Lower lobe of right lung (tissue), 2 donors: ENCODE results near the gene SLCO4A1. TPM values are rescaled to one million over a fixed set of nuclear protein-coding genes. Genes with fewer than 3 reads are reported as not detected.

Source experiments
- ATAC-seq, 2 donors: fragments of 200-7000 bp; cut with Tn5 transposase; one replicate each; pipeline ENCODE4 v1.9.1; 2020 to 2022; ENCODE audit warnings: mild to moderate bottlenecking in 2 of 2, moderate library complexity in 2 of 2
- DNase-seq: peaks from one replicate; pipeline ENCODE4 v3.0.0-alpha.2; 2020
- H3K27ac ChIP-seq: fragments of 200-600 bp; one replicate; pipeline ENCODE4 v1.8.0; 2022
- H3K27me3 ChIP-seq: fragments of 200-600 bp; one replicate; pipeline ENCODE4 v1.8.0; 2022; ENCODE audit warnings: low read depth
- H3K36me3 ChIP-seq: fragments of 200-600 bp; one replicate; pipeline ENCODE4 v1.8.0; 2022; ENCODE audit warnings: mild to moderate bottlenecking
- H3K4me1 ChIP-seq: fragments of 200-600 bp; one replicate; pipeline ENCODE4 v1.8.0; 2022
- H3K4me3 ChIP-seq: fragments of 200-600 bp; one replicate; pipeline ENCODE4 v1.8.0; 2022; ENCODE audit warnings: mild to moderate bottlenecking
- H3K9me3 ChIP-seq: fragments of 200-600 bp; one replicate; pipeline ENCODE4 v1.8.0; 2022
- intact Hi-C: fragments of 100-400 bp; cut with DNase I; formaldehyde crosslinking; loops from one replicate; pipeline ENCODE4 v1.11.0; 2022
- total RNA-seq: library from RNA; stranded (reverse); fragmentation: NEBNext Ultra II Directional; extraction: Animal tissue kit (Norgen Biotek cat#: 25700); gene quantifications from one replicate; pipeline ENCODE4 v1.2.1, GENCODE V29; 2021
- TF ChIP-seq, protein P1 (sequence below): fragments of 200-600 bp; IDR thresholded peaks from one replicate; pipeline ENCODE4 v1.8.0; 2022; ENCODE audit warnings: antibody characterized with exemption, mild to moderate bottlenecking
- donor health status: DM: no; HTN: yes; CAD: no; lungs with severe emphysema.

The SLCO4A1 gene
- total RNA-seq, 1 donor from 2014 or later = 72.4 TPM

DNA sequence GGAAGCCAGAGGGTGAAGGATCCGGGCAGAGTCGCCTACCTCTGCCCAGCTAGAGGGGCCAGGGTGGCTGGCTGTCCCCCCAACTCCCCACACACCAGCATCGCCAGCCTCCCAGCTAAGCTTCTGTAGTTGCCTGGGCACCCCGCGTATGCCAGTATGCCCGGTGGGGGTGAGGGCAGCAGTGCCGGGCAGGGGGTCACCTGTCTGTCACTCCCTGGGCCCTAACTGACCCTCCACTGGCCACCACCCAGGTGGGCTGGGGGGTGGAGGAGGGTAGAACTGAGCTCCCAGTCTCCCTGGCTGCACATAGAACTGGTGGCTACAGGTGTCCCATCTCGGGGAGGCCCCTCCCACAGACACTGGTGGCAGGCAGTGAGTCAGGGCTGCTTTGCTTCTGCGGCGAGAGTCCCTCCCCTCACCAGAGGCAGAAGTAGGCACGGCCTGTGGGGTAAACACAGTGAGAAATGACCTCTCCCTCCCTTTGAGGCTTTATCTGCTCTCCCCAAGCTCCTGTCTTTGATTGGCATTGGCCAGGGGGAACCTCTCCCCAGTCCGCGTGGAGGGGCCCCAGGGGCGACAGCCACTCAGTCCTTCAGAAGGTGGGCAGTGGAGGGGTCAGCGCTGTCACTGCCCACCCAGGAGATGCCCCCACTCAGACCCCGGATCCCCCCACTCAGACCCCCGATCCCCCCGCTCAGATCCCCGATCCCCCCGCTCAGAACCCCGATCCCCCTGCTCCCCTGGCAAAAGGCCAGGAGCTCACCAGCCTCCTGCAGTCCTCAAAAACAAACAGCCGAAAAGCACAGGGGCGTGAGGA lies 68.8 kb downstream of the SLCO4A1 start:
- Histone ChIP-seq H3K36me3 (no peaks in the 10 kb centered on the region), H3K9me3 (no peaks in the 10 kb centered on the region), H3K27ac (no peak overlapping the region), H3K4me3 (no peak overlapping the region), H3K4me1 (no peaks in the 10 kb centered on the region), H3K27me3 (peaks cover 82% of the 10 kb centered on the region)
- DNase-seq (no peak), ATAC-seq (no peak)
- intact Hi-C loops = no loop called here
- TF ChIP-seq, protein P1, sequence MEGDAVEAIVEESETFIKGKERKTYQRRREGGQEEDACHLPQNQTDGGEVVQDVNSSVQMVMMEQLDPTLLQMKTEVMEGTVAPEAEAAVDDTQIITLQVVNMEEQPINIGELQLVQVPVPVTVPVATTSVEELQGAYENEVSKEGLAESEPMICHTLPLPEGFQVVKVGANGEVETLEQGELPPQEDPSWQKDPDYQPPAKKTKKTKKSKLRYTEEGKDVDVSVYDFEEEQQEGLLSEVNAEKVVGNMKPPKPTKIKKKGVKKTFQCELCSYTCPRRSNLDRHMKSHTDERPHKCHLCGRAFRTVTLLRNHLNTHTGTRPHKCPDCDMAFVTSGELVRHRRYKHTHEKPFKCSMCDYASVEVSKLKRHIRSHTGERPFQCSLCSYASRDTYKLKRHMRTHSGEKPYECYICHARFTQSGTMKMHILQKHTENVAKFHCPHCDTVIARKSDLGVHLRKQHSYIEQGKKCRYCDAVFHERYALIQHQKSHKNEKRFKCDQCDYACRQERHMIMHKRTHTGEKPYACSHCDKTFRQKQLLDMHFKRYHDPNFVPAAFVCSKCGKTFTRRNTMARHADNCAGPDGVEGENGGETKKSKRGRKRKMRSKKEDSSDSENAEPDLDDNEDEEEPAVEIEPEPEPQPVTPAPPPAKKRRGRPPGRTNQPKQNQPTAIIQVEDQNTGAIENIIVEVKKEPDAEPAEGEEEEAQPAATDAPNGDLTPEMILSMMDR = no peak

DNA sequence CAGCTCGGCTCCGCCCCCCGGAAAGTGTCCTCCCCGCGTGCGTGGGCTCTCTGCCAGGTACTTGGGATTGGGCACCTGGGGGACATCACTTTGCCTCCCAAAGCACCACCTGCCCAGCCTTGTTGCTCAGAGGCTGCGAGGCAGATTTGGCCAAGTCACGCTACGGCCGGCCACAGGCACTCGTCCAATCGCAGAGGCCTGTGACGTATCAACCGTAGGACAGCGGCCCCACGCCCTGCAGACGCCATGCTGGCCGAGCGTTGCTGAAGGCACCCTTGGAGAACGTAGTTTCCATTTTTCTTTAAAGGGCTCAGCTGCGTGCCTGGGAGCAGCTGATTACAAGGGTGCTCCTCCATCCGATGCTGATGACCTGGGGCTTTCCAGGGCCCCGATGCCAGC lies 69.4 kb downstream of the SLCO4A1 start:
- no peak for ATAC-seq

DNA sequence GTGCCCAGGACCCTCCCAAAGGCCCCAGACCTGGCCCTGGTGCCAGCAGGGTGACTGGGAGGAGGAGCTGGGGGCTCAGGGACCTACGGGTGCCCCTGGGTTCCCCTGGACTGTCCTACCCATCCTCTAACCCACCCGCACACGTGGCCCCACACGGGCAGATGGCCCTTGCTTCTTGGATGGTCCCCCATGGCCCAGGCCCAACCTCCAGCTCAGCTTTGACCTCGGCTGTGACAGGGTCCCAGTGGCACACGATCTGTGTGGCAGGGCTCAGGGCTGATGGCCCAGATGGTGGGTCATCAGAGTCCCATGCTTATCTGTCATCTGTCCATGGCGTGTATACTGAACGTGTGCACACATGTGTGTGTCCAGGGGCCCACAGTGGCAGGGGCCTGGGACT lies 70.3 kb downstream of the SLCO4A1 start:
- no peaks in the 10 kb centered on the region for H3K9me3 ChIP-seq
- intact Hi-C loops = no loop called here
- TF ChIP-seq, protein P1 = no peak
- ATAC-seq (no peak), DNase-seq (no peak)
- no peak overlapping the region for H3K4me3 ChIP-seq
- no peaks in the 10 kb centered on the region for H3K4me1 ChIP-seq
- H3K27ac ChIP-seq = no peak overlapping the region
- no peaks in the 10 kb centered on the region for H3K36me3 ChIP-seq
- peaks cover 75% of the 10 kb centered on the region for H3K27me3 ChIP-seq

More for the DNA sequence above, 69.4 kb downstream of the SLCO4A1 start:
- Histone ChIP-seq H3K9me3 (no peaks in the 10 kb centered on the region), H3K27me3 (peaks cover 79% of the 10 kb centered on the region), H3K27ac (no peak overlapping the region), H3K36me3 (no peaks in the 10 kb centered on the region), H3K4me3 (no peak overlapping the region), H3K4me1 (no peaks in the 10 kb centered on the region)
- TF ChIP-seq, protein P1 = no peak
- DNase-seq = no peak
- intact Hi-C loops = no loop called here

DNA sequence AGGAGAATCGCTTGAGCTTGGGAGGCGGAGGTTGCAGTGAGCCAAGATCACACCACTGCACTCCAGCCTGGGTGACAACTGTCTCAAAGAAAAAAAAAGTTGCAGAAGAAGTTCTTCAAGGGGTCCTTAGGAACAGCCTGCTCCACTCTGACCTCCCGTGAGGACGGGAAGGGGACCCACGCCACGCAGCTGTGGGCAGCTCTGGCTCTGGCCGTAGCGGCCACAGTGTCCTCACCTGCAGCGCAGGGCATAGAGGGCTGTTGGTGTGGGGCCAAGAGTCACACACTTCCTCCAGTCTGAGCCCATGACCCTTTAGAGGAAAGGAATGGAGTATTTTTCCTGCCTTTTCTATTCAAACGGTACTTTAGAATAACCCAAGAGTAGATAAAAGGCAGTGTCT lies 71.7 kb downstream of the SLCO4A1 start:
- Histone ChIP-seq H3K27me3 (peaks cover 61% of the 10 kb centered on the region), H3K9me3 (no peaks in the 10 kb centered on the region), H3K27ac (no peak overlapping the region), H3K4me3 (no peak overlapping the region), H3K36me3 (no peaks in the 10 kb centered on the region), H3K4me1 (no peaks in the 10 kb centered on the region)
- TF ChIP-seq, protein P1 = no peak
- intact Hi-C loops = no loop called here
- ATAC-seq (no peak), DNase-seq (no peak)

DNA sequence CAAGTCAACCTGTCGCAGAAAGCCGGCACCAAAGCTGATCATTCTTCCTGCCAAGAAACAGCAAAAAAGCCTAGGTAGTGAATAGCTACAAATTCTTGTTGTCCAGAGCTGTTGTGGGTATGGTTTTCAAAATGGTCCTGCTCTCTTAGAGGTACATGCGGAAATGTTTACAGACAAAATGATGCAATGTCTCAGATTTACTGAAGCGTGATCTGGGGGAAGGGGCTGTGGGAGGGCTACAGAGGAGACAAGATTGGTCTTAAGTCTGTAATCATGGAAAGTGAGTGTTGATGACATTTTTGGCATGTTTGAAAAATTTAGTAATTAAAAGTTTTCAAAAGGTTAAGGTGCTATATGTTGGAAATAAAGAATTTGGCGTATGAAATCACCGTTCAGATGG lies 72.5 kb downstream of the SLCO4A1 start:
- H3K27me3 ChIP-seq = peaks cover 53% of the 10 kb centered on the region
- ATAC-seq (no peak), DNase-seq (no peak)
- H3K4me1 ChIP-seq = no peaks in the 10 kb centered on the region
- no peaks in the 10 kb centered on the region for H3K36me3 ChIP-seq
- TF ChIP-seq, protein P1 = no peak
- H3K27ac ChIP-seq = no peak overlapping the region
- peaks cover 3% of the 10 kb centered on the region for H3K9me3 ChIP-seq
- no peak overlapping the region for H3K4me3 ChIP-seq
- intact Hi-C loops = no loop called here
